GM18858 (cell line): ENCODE data around the gene PITPNC1.

Experiments
- ATAC-seq: cut with Tn5 transposase; IDR thresholded peaks from one replicate; pipeline ENCODE4 v1.9.1; 2021; ENCODE audit not compliant: unreplicated experiment

PITPNC1 gene

DNA sequence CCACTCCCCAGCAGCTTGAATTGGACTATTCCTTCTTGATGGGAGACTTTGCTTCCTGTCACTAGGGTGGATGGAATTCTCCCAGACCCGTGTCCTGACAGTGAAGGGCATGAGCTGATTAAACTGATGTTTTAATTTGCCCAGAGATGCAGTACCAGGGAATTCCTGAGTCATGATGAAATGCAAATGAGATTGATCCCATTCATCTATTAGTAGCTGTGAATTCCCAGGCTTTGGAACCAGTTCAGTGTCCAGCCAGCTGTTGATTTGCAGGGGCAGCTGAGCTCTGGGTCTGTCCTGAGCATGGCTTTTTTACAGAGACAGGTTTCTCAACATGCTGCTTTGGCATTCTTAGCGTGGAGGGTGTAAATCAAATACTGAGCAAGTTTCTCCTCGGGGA lies 157.9 kb downstream of the PITPNC1 start:
- no peak for ATAC-seq

DNA sequence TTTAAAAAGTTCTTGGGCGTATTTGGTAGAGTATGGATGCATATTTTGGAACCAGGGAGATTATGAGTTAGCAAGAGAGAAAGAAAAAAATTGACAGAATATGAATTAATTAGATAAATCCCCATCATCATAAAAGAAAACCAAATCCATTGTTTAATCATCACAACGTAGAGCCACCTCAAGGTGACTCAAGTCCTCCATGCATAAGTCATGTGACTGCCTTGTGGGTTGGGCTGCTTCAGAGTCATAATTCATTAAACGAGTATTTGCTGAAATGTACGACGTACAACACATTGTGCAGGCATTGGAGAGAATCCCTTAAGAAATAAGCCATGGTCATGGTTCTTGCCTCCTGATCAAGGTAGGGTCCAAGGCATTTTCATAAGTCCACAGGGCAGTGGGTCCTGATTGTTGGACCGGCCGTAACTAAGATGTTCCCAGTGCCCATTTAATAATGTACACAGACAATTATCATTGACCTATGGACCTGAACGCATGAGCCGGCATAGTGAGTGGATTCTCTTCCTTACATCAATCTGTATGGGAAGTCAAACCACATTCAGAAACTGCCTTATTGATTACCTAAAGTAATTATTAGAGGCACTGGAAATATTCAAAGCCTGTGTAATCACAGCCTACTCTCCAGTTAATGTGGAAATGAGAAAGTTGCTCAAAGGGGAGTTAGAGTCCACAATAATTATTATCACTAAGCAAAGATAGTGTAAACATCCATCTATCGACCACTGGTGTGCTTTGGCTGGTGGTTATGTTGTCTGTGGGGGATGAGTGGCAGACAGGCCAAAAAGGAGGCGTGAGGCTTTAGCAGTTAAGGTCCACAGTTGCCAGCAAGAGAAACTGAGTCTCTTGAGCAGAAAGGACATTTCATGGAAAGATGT lies 165.4 kb downstream of the PITPNC1 start:
- no peak for ATAC-seq

DNA sequence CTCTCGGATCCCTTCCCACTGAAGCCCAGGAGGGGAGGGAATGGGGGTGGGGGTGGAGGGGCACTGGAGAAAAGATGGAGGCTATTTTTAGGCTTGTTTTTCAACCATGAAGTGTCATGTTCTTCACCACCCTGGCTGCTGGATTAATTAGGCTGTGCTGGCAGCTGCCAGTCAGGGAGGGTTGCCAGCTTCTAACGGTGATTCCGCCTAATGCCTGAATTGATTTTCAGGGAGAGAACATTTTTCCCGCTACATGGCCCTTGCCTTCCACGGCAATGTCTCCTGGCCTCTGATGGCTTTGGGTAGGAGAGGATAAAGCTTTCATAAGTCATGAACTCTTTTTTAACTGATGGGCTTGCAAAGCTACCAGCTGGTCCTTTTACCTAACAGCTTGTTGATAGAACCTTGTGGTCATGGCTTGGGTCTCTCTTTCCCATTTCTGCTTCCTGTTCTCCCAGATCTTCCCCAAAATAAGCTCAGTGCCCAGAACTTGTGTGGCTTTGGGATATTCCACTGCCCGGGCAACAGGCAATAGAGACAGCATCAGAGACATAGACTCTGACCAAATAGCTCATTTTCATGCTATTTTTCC lies 167.4 kb downstream of the PITPNC1 start:
- no peak for ATAC-seq

DNA sequence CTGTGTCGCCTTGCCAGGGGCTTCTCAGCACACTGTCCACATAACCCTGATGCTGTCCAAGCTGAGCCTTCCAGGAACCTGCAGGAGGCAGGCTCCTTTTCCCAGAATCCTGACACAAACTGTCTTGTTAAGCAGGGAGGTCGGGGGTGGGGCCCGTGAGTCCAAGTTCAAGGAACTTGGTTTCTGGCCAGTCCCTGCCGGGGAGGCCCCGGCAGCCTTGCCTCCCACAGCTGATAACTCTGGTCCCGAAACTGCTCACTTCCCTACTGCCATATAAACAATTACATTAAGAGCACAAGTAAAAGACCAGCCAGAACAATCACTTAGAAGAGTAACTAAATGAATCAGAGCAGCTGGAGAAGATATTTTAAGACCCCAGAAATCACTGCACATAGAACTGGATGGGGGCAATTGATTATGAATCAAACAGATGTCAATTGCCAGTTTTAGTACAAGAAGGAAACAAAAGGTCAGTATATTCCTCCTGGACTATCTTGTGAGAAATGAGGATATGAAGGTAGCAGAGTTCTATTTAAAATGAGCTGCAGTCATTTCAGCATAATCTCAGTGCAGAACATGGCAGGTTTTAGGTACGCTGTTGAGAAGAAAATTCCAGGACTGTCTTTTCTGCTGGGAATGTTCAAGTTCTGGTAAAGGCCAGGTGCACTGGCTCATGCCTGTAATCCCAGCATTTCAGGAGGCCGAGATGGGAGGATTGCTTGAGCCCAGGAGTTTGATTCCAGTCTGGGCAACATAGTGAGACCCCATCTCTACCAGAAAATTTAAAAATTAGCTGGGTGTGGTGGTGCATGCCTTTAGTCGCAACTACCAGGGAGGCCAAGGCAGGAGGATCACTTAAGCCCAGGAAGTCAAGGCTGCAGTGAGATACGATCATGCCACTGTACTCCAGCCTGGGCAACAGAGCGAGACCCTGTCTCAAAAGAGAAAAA lies 169.8 kb downstream of the PITPNC1 start:
- peak; percentile 89 for ATAC-seq

DNA sequence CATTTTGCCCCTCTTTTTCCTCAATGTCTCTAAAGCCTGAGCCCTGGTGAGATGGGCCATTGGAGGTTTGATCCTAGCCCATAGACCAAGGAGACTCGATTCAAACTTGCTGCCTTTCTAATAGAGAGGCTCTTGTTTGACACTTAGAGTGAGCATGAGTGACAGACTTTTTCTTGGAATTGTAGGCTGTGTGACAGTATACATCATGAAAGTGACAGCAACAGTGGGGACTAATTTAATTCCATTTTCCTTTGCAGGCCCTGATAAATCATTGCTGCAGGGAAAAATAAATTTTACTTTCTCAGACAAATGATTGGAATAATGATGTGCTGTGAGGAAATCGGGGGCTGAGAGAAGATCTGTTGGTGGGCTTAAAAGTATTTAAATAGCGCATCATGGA lies 171.6 kb downstream of the PITPNC1 start:
- ATAC-seq: no peak

DNA sequence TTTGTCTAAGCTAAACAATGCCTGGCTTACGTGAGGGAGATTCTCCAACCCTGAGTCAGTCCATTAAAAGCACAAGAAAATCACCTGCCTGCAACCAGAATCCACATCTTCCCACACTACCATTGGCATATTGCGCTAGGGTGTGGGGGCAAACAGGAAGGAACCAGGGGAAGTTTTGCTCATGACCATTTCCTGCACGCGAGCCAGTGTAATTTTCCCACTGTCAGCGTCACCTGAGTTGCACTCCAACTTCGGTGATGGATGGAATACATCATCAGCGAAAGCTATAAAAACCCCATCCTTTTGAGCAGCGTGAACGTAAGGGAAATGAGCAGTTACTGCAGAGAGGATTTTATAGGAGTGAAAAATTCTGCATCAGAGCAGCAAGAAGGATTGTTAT lies 172.7 kb downstream of the PITPNC1 start:
- no peak for ATAC-seq

DNA sequence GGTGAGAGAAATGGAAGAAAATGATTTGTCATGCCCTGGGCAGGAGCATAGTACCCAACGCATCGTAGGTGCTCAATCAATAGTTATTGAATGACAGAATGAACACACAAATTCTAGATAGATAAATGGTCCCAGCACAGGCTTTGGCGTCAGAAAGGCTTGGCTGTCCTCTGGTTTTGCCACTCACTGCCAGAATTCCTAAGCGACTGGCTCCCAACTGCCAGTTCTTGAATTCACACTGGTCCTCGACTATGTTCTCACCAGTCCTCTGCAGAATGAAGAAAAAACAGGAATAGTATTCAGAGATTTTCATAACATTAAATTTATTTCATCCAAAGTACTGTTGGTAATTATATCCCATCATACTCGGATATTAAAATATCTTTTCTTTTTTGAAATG lies 177.6 kb downstream of the PITPNC1 start:
- no peak for ATAC-seq

DNA sequence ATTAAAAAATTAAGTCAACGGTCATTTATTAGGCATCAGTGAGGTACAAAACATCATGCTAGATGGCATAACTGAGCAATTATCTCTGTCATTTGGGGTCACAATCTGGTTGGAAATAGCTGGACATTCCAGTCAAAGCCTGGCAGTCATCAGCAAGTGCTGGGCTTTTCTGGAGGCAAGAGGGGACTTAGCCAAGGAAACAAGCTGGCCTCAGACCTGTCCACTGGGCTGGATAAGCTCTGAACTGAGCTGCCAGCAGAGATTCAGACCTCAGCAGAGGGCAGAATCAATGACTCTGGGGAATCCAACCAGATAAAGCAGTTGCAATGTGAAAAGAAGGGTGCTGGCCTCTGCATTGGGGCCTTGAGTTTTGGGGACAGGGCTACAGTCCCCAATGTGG lies 178.8 kb downstream of the PITPNC1 start:
- no peak for ATAC-seq

DNA sequence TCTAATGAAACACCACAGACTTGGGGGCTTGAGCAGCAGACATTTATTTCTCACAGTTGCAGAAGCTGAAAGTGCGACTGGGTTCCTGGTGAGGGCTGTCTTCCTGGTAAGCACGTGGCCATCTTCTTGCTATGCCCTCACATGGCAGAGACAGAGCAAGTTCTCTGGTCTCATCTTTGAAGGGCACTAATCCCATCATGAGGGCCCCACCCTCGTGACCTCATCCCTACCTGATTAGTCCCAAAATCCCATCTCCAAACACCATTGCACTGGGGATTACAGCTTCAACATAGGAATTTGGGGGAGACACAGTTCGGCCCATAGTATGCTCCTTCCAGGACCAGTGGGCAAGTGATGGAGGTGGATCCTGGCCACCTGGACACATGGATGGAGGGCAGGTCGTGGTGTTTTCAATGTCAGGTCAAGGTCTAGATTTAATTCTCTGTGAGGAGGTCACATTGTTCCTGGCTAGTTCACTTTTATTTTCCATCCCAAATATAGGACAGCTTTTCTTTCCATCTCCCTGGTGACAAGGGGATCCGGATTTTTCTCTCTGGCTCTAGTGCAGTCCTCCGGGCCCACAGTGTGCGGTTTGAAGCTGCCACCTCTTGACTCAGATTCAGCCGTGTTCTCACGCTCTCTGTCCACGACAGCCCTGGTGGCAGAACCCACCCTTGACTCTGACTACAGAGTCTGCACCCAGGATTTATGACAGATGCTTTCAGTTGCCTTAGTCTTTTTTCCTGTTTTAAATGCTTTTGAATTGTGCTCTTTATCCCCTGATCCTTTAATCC lies 180.2 kb downstream of the PITPNC1 start:
- no peak for ATAC-seq

DNA sequence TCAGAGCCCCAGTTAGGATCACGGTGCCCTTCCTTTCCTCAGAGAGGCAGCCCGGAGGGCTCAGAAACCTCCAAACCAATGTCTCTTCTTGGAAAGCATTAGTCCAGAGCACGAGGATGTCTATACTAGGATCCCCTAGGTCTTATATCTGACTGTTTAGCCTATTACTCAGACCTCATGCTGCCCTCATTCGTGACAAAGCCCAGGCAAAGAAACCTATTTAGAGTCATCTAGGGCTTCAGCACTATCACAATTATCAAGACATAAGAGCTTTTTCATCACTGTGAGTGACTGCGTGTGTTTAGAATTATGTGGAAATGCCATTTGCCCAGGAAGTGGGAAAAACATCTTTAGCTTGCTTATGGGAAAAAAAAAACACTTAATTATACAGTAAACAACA lies 180.8 kb downstream of the PITPNC1 start:
- ATAC-seq: no peak

DNA sequence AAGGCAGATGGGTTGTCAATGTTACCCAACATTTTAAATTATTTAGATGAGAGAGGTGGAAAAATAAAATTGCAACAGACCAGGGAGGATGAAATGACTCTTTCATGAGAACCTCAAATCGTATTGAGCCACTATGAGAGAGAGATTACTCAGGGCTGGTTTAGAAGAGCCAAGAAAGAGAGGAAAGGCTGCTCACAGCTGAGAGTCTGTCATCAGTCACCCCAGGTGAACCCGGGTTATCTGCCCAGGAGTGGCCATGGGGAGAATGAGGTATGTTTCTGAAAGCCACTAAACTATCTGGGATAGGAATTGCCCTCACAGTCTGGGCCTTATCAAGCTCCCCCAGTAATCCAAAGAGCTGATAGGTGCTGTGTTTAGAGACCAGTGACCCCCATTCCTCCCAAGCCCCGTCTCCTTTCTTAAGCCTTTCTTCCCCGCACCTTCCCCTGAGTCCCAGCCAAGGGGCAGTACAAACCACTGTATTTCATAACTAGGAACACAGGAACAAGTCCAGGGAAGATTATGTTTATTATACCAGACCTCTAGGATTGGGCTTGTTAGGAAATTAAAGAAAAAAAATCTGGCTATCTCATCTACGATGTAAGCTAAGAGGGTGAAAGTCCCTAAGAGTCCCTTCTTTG lies 181.8 kb downstream of the PITPNC1 start:
- no peak for ATAC-seq

DNA sequence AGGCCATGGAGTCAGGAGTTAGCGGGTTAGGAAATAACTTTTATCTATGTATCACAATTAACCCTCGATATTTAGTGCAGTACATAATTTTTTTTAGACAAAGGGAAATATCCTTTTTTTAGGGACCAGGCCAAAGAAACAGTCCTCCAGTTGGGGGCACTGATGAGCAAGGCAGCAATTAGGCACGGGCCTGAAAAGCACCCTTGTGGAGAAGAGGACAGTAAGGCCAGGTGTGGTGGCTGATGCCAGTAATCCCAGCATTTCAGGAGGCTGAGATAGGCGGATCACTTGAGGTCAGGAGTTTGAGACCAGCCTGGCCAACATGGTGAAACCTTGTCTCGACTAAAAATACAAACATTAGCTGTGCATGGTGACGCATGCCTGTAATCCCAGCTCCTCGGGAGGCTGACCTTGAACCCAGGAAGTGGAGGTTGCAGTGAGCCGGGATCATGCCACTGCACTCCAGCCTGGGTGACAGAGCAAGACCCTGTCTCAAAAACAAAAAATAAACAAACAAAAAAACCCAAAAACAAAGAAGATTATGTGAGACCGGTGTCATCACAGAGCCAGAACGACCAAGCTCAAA lies 182.4 kb downstream of the PITPNC1 start:
- no peak for ATAC-seq

DNA sequence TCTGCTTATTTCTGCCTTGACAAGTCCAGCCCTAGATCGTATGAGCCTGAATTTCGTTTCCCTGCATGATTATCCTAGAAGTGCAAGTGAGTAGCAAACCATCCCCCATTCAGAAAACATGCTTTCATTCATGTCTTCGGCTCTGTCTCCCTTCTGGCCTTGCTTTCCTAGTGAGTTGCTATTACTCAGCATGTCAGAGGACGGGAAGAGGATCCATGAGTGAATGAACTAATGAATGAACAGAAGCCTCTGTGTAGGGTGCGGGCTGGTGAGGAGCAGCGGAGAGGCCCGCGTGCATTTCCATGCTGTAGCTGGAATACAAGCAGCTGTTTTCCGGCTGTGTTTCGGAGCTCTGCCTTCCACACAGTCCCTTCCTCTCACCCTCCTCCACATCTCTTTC lies 184.9 kb downstream of the PITPNC1 start:
- no peak for ATAC-seq

DNA sequence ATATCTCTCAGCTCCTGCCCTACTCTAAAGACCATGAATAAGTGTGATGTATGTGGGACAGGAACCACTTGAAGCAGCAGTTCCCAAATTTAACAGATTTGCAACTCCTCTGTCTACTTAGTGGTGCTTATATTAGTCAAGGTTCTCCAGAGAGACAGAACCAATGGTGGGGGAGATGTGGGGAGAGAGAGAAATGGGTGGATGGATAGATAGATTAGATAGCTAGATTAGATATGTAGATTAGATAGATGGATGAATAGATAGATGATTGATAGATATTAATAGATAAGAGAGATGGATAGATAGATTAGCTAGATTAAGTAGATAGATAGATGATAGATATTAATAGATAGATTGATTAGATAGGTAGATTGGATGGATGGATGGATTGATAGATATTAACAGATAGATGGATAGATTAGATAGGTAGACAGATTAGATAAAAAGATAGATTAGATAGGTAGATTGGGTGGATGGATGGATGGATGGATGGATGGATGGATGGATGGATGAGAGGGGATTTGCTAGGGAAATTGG lies 186.7 kb downstream of the PITPNC1 start:
- ATAC-seq: no peak

DNA sequence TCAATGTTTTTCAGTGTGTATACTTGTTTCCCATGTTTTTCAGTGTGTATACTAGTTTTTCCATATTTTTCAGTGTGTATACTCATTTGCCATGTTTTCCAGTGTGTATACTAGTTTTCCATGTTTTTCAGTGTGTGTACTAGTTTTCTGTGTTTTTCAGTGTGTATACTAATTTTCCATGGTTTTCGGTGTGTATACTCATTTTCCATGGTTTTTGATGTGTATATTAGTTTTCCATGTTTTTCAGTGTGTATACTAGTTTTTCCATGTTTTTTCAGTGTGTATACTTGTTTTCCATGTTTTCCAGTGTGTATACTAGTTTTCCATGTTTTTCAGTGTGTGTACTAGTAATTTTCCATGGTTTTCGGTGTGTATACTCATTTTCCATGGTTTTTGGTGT lies 188.0 kb downstream of the PITPNC1 start:
- ATAC-seq: no peak

DNA sequence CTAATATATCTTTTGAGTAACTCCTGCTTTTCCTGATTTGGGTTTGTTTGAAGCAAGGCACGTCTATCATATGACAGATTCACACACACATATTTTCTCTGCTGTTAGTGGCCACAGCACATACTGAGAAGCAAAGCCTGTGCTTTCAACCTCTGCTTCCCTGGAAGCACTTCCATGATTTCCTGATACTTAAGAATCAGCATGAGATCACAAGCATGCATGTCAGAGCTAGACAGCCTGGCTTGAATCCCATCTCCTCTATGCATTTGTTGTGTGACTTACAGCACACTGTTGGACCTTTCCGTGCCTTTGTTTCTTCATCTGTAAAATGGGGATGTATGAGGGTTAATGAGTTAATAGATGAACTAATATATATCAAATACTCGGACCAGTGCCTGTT lies 189.6 kb downstream of the PITPNC1 start:
- ATAC-seq: no peak

DNA sequence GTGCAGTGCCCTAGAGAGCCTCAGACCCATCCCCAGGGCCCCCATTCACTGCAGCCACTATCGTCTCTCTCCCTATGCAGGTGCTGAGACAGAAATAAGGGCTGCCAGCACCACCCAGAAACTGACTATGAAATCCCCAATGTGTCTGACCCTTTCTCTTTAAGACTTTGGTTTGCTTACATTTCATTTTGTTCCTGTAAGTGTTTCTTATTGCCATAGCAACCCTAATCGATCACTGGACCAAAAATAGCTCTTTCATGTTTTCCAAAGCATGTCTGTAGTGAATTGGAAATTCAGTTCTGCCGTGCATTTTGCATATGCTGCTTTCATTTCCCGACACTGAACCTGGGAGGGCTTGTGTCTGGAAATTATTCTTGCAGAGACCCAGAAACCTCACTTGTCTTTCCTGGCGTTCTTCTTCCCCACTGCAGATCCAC lies 192.0 kb downstream of the PITPNC1 start:
- no peak for ATAC-seq

DNA sequence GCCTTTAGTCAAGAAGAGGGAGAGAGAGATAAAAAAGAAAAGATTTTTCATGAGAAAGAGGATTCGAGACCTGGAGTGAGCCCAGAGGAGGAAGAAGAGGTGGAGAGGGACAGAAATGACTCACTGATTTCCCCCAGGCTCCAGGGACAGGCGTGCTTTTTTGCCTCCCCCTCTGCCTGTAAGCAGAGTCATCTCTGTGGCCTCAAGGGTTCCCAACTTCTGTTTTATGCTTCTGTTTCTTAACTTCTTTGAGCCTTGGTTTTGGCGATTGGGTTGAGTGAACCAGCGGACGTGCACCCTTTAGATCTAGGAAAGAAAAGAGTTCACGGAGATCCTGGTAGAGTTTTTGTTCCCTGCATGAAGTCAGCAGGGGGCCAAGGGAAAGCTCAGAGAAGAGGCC lies 192.8 kb downstream of the PITPNC1 start:
- ATAC-seq: no peak

DNA sequence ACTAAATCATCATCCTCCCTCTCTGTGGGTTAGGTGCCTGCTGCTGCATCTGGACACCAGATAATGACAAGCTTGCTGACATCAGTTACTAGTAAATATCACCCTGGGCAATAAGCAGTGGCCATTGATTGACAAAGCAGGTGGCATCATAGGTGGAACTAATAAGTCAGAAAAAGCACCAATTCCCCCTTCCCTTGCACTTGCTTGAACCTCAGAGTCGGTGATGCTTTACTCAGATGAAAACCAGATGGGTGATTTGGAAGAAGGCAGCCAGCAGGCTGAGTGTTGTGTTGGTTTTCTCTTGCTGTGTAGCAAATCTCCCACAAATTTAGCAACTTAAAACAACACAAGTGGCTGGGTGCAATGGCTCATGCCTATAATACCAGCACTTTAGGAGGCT lies 193.7 kb downstream of the PITPNC1 start:
- ATAC-seq: no peak

DNA sequence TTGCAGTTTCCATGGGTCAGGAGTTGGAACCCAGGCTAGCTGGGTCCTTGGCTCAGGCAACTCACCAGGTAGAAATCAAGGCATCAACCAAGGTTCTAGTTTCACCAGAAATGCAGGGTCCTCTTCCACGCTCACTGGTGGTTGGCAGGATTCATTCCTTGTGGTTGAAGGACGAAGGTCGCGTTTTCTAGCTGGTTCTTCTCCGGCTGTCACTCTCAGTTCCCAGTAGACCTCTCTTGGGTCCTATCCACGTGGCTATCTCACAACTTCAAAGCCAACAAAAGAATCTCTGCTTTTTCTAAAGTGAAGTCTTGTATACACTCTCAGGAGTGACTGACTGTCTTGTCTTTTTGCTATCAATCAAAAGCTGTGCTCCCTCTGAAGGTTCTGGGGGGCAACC lies 194.4 kb downstream of the PITPNC1 start:
- no peak for ATAC-seq
